ENCODE measurements around the gene HDAC8. TPM values are rescaled to one million over a fixed set of nuclear protein-coding genes. Genes with fewer than 3 reads are reported as not detected.
"Not testable (repeated sequence)": the region's sequence is repeated elsewhere in the genome, so short reads cannot be mapped to it uniquely, and the experiment has no call there.

Gene HDAC8
- total and polyA plus RNA-seq, 9 donors = 15.4 to 22.0 (median 17.7) TPM

DNA sequence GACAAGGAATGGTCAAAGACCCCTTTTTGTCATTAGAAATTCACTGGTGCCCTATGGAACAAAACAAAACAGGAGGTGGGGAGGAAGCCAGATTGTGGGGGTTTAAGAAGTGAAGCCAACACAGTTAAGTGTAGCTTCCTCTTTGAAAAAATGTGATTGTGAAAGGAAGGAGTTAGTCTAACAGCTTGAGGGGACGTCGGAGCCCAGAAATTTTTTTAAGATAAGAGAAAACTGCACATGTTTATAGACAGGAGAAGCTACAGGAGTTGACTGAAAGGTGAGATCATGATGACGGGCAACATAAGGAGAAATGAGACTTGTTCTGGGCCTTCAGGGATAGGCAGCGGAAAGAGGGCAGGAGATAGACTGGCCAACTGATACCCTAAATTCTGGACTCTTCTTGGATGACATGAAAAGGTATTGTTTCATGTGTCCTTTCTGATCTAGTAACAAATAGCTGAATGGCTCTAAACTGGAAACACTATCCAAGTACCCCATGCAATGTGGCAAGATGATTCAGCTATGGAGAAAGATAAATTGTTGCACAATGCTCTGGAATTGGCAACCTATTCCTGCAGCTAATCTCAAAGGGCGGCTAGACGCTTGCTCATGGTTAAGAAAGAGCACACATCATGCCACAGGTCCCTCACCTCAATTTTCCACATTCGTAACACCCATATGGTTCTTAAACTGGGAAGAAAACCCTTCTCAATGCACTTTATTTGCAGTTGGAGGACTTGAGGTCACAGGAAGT is 3.7 kb upstream of the HDAC8 start:
- H3K4me3 ChIP-seq (ENCODE audit: low read length) = no peak overlapping the region

GRCh38 chrX:72573158-72573511 is 492 bp upstream of the HDAC8 start:
- 23% methylated on average over 4 of the region's 7 CpGs for WGBS (ENCODE audit: insufficient coverage)
- peaks cover 11% of the 10 kb centered on the region for H3K36me3 ChIP-seq (ENCODE audit: control insufficient read depth, insufficient read depth, low read length)
- peak overlapping the region; percentile 55 for H3K4me3 ChIP-seq (ENCODE audit: low read length)
- DNase-seq = no peak
- peaks cover 18% of the 10 kb centered on the region for H3K27me3 ChIP-seq (ENCODE audit: control insufficient read depth, insufficient read depth, low read length)
- H3K27ac ChIP-seq (ENCODE audit: low read length) = no peak overlapping the region
- H3K4me1 ChIP-seq (ENCODE audit: control insufficient read depth, insufficient read depth, low read length) = no peaks in the 10 kb centered on the region
- no peaks in the 10 kb centered on the region for H3K9me3 ChIP-seq (replicated peaks; ENCODE audit: control insufficient read depth, low read depth, low read length)

More for the DNA sequence above, 3.7 kb upstream of the HDAC8 start:
- Histone ChIP-seq H3K27ac (ENCODE audit: low read length) (no peak overlapping the region), H3K9me3 (replicated peaks; ENCODE audit: control insufficient read depth, low read depth, low read length) (no peaks in the 10 kb centered on the region), H3K36me3 (ENCODE audit: control insufficient read depth, insufficient read depth, low read length) (no peaks in the 10 kb centered on the region), H3K27me3 (ENCODE audit: control insufficient read depth, insufficient read depth, low read length) (peaks cover 18% of the 10 kb centered on the region), H3K4me1 (ENCODE audit: control insufficient read depth, insufficient read depth, low read length) (no peaks in the 10 kb centered on the region)
- no peak for DNase-seq
- 77% methylated on average over 4 of the region's 7 CpGs for WGBS (ENCODE audit: insufficient coverage)

GRCh38 chrX:72569786-72570185 is 2.9 kb downstream of the HDAC8 start:
- Histone ChIP-seq H3K27ac (ENCODE audit: low read length) (no peak overlapping the region), H3K27me3 (ENCODE audit: control insufficient read depth, insufficient read depth, low read length) (peaks cover 15% of the 10 kb centered on the region), H3K36me3 (ENCODE audit: control insufficient read depth, insufficient read depth, low read length) (peaks cover 23% of the 10 kb centered on the region), H3K9me3 (replicated peaks; ENCODE audit: control insufficient read depth, low read depth, low read length) (no peaks in the 10 kb centered on the region), H3K4me1 (ENCODE audit: control insufficient read depth, insufficient read depth, low read length) (no peaks in the 10 kb centered on the region), H3K4me3 (ENCODE audit: low read length) (no peak overlapping the region)
- WGBS (ENCODE audit: insufficient coverage) = no CpG with 5 or more reads among the region's 2 CpGs
- DNase-seq = peak; percentile 4

GRCh38 chrX:72568406-72569092 is 4.1 kb downstream of the HDAC8 start:
- no peaks in the 10 kb centered on the region for H3K4me1 ChIP-seq (ENCODE audit: control insufficient read depth, insufficient read depth, low read length)
- H3K36me3 ChIP-seq (ENCODE audit: control insufficient read depth, insufficient read depth, low read length) = peaks cover 23% of the 10 kb centered on the region
- no peak overlapping the region for H3K27ac ChIP-seq (ENCODE audit: low read length)
- WGBS (ENCODE audit: insufficient coverage) = 80% methylated on average over 1 of the region's 6 CpGs
- peaks cover 10% of the 10 kb centered on the region for H3K27me3 ChIP-seq (ENCODE audit: control insufficient read depth, insufficient read depth, low read length)
- no peak overlapping the region for H3K4me3 ChIP-seq (ENCODE audit: low read length)
- DNase-seq = no peak
- no peaks in the 10 kb centered on the region for H3K9me3 ChIP-seq (replicated peaks; ENCODE audit: control insufficient read depth, low read depth, low read length)

DNA sequence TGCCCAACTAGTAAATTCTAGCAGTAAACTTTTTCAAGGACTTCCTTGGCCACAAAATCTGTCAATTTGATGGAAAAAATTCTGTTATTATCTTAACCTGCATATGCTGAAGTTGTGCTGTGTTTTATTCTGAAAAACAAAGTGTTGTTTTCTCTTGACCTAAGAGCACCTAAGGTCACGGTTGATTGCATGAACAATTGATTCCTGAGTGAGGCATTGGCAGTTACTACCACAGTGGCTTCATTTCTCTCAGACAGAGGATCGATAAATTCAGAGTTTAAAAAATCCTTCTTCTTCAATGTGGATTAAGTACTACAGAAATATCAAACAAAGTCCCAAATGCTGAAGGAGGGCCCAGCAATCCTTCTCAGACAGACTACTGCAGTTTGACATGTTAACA is 6.2 kb downstream of the HDAC8 start:
- Histone ChIP-seq H3K27ac (ENCODE audit: low read length) (no peak overlapping the region), H3K4me1 (ENCODE audit: control insufficient read depth, insufficient read depth, low read length) (no peaks in the 10 kb centered on the region), H3K27me3 (ENCODE audit: control insufficient read depth, insufficient read depth, low read length) (peaks cover 8% of the 10 kb centered on the region), H3K9me3 (replicated peaks; ENCODE audit: control insufficient read depth, low read depth, low read length) (no peaks in the 10 kb centered on the region), H3K4me3 (ENCODE audit: low read length) (no peak overlapping the region), H3K36me3 (ENCODE audit: control insufficient read depth, insufficient read depth, low read length) (peaks cover 23% of the 10 kb centered on the region)
- DNase-seq = no peak
- 80% methylated on average over 1 of the region's 2 CpGs for WGBS (ENCODE audit: insufficient coverage)

DNA sequence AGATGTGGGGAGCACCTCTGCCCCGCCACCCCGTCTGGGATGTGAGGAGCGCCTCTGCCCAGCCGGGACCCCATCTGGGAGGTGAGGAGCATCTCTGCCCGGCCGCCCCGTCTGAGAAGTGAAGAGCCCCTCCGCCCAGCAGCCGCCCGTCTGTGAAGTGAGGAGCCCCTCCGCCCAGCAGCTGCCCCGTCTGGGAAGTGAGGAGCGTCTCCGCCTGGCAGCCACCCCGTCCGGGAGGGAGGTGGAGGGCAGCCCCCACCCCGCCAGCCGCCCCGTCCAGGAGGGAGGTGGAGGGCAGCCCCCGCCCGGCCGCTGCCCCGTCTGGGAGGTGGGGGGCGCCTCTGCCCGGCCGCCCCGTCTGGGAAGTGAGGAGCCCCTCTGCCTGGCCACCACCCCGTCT is 13.0 kb downstream of the HDAC8 start:
- not testable (repeated sequence) for H3K36me3 ChIP-seq (ENCODE audit: control insufficient read depth, insufficient read depth, low read length); H3K27ac ChIP-seq (ENCODE audit: low read length); H3K4me3 ChIP-seq (ENCODE audit: low read length); DNase-seq; H3K4me1 ChIP-seq (ENCODE audit: control insufficient read depth, insufficient read depth, low read length); H3K27me3 ChIP-seq (ENCODE audit: control insufficient read depth, insufficient read depth, low read length); H3K9me3 ChIP-seq (replicated peaks; ENCODE audit: control insufficient read depth, low read depth, low read length)
- 94% methylated on average over 23 of the region's 28 CpGs for WGBS (ENCODE audit: insufficient coverage)

GRCh38 chrX:72554448-72555140 is 18.0 kb downstream of the HDAC8 start:
- no peaks in the 10 kb centered on the region for H3K9me3 ChIP-seq (replicated peaks; ENCODE audit: control insufficient read depth, low read depth, low read length)
- DNase-seq = no peak
- no peaks in the 10 kb centered on the region for H3K4me1 ChIP-seq (ENCODE audit: control insufficient read depth, insufficient read depth, low read length)
- no peaks in the 10 kb centered on the region for H3K36me3 ChIP-seq (ENCODE audit: control insufficient read depth, insufficient read depth, low read length)
- no peak overlapping the region for H3K27ac ChIP-seq (ENCODE audit: low read length)
- H3K27me3 ChIP-seq (ENCODE audit: control insufficient read depth, insufficient read depth, low read length) = peaks cover 2% of the 10 kb centered on the region
- no peak overlapping the region for H3K4me3 ChIP-seq (ENCODE audit: low read length)
- WGBS (ENCODE audit: insufficient coverage) = 51% methylated on average over 11 of the region's 16 CpGs

GRCh38 chrX:72552443-72552842 is 20.2 kb downstream of the HDAC8 start:
- DNase-seq; H3K4me1 ChIP-seq (ENCODE audit: control insufficient read depth, insufficient read depth, low read length); H3K27ac ChIP-seq (ENCODE audit: low read length); H3K9me3 ChIP-seq (replicated peaks; ENCODE audit: control insufficient read depth, low read depth, low read length); H3K4me3 ChIP-seq (ENCODE audit: low read length); H3K27me3 ChIP-seq (ENCODE audit: control insufficient read depth, insufficient read depth, low read length); H3K36me3 ChIP-seq (ENCODE audit: control insufficient read depth, insufficient read depth, low read length): not testable (repeated sequence)
- 72% methylated on average over 3 of the region's 6 CpGs for WGBS (ENCODE audit: insufficient coverage)

DNA sequence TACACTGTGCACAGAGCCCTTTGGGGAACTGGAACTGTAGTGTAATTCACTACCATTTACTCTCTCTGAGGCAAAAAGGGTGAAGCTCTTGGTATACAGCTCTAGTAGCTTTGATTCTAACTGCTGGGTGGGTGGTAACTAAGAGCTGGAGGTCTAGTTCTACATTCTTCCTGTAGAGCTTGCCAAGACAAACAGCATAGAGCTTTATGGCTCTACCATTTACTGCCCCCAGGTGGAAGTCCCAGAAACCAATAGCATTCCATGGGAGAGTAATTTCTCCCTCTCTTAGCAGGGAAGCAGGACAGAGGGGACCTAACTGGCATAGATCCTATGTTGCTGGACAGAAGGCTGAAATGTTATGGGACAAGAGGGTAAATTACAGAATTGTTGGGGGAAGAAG is 26.7 kb downstream of the HDAC8 start:
- H3K27ac ChIP-seq (ENCODE audit: low read length) = no peak overlapping the region
- H3K4me3 ChIP-seq (ENCODE audit: low read length) = no peak overlapping the region
- peaks cover 2% of the 10 kb centered on the region for H3K36me3 ChIP-seq (ENCODE audit: control insufficient read depth, insufficient read depth, low read length)
- H3K9me3 ChIP-seq (replicated peaks; ENCODE audit: control insufficient read depth, low read depth, low read length) = no peaks in the 10 kb centered on the region
- peak; percentile 15 for DNase-seq
- peaks cover 9% of the 10 kb centered on the region for H3K27me3 ChIP-seq (ENCODE audit: control insufficient read depth, insufficient read depth, low read length)
- H3K4me1 ChIP-seq (ENCODE audit: control insufficient read depth, insufficient read depth, low read length) = no peaks in the 10 kb centered on the region

DNA sequence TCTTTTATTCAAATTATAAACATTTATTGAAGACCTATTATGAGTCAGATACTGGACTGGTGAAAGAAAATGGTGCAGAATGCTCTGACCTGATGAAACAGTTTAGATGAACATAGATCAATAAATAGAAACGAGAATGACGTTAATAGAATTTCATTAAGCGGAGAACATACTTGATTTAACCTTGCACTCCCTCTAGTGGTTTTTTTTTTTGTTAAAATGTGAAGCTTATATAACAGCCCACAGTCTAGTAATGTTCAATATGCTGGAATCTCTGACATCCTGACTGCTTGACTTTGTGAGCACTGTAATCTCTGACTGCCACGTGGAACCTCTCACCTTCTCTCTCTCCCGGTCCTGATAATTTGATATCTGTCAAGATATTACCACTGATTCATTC is 32.3 kb downstream of the HDAC8 start:
- no peak overlapping the region for H3K27ac ChIP-seq (ENCODE audit: low read length)
- peak; percentile 74 for DNase-seq
- no peak overlapping the region for H3K4me3 ChIP-seq (ENCODE audit: low read length)
- no CpG with 5 or more reads among the region's 5 CpGs for WGBS (ENCODE audit: insufficient coverage)
- H3K4me1 ChIP-seq (ENCODE audit: control insufficient read depth, insufficient read depth, low read length) = peaks cover 6% of the 10 kb centered on the region
- peaks cover 2% of the 10 kb centered on the region for H3K36me3 ChIP-seq (ENCODE audit: control insufficient read depth, insufficient read depth, low read length)
- H3K9me3 ChIP-seq (replicated peaks; ENCODE audit: control insufficient read depth, low read depth, low read length) = no peaks in the 10 kb centered on the region
- peaks cover 7% of the 10 kb centered on the region for H3K27me3 ChIP-seq (ENCODE audit: control insufficient read depth, insufficient read depth, low read length)
